Fibroblast of skin of scalp (primary cell): Measurements from ENCODE around the gene IRF2BPL. TPM values are rescaled to one million over a fixed set of nuclear protein-coding genes. Genes with fewer than 3 reads are reported as not detected.
A peak's percentile ranks its signal among the peaks of the same experiment; 100 is the strongest.

Source experiments
- DNase-seq: peaks from one replicate; pipeline ENCODE4 v3.0.0-alpha.2; 2013
- polyA plus RNA-seq, 2 experiments: library from polyadenylated mRNA; unstranded; fragments of 120-200 nt; gene quantifications; one replicate each; pipeline ENCODE4 v1.2.1, GENCODE V29; 2013; ENCODE audit not compliant: insufficient read length in 2 of 2

The IRF2BPL gene
- polyA plus RNA-seq (2013, experiment 1 of 2; ENCODE audit: insufficient read length): 25.2 TPM
- polyA plus RNA-seq (2013, experiment 2 of 2; ENCODE audit: insufficient read length): 25.5 TPM

GRCh38 chr14:77028384-77029231 is at the start of gene IRF2BPL:
TSS of gene IRF2BPL (minus strand) at chr14:77028708. CDS start at chr14:77027792, 916 bp downstream.
- peak; percentile 98 for DNase-seq

- DNase-seq: no peak
These were observed 48.5 kb upstream of the IRF2BPL start for GRCh38 chr14:77077040-77077439.

GRCh38 chr14:77076113-77076631 is 47.7 kb upstream of the IRF2BPL start:
- DNase-seq: peak; percentile 20

GRCh38 chr14:77074969-77075368 is 46.5 kb upstream of the IRF2BPL start:
- DNase-seq: no peak

GRCh38 chr14:77071938-77072388 is 43.5 kb upstream of the IRF2BPL start:
- peak; percentile 14 for DNase-seq

GRCh38 chr14:77069551-77069950 is 41.0 kb upstream of the IRF2BPL start:
- no peak for DNase-seq

- no peak for DNase-seq
These were observed 40.2 kb upstream of the IRF2BPL start for GRCh38 chr14:77068517-77069200.

- peak; percentile 53 for DNase-seq
These were observed 39.4 kb upstream of the IRF2BPL start for GRCh38 chr14:77067632-77068516.

GRCh38 chr14:77066578-77067172 is 38.2 kb upstream of the IRF2BPL start:
- no peak for DNase-seq

- DNase-seq: no peak
These were observed 37.5 kb upstream of the IRF2BPL start for GRCh38 chr14:77065851-77066577.

GRCh38 chr14:77064521-77065178 is 36.1 kb upstream of the IRF2BPL start:
- no peak for DNase-seq

- no peak for DNase-seq
These were observed 35.2 kb upstream of the IRF2BPL start for GRCh38 chr14:77063571-77064171.

- DNase-seq: no peak
These were observed 33.8 kb upstream of the IRF2BPL start for GRCh38 chr14:77062261-77062660.

- DNase-seq: no peak
These were observed 33.2 kb upstream of the IRF2BPL start for GRCh38 chr14:77061630-77062257.

GRCh38 chr14:77059276-77059915 is 30.9 kb upstream of the IRF2BPL start:
- DNase-seq: peak; percentile 85

GRCh38 chr14:77058785-77059184 is 30.3 kb upstream of the IRF2BPL start:
- DNase-seq: no peak

GRCh38 chr14:77058117-77058516 is 29.6 kb upstream of the IRF2BPL start:
- no peak for DNase-seq

GRCh38 chr14:77055981-77056380 is 27.5 kb upstream of the IRF2BPL start:
- no peak for DNase-seq

- DNase-seq: no peak
These were observed 26.8 kb upstream of the IRF2BPL start for GRCh38 chr14:77055306-77055705.
